ENCODE measurements around the gene PIGK. TPM values are rescaled to one million over a fixed set of nuclear protein-coding genes. Genes with fewer than 3 reads are reported as not detected.

Gene PIGK
- total RNA-seq, 1 donor from 2014 or later = 22.1 TPM

- no peaks in the 10 kb centered on the region for H3K4me1 Mint-ChIP-seq (ENCODE audit: low read depth)
These were observed 37.1 kb downstream of the PIGK start for GRCh38 chr1:77182083-77182482.

GRCh38 chr1:77179632-77180031, 39.6 kb downstream of the PIGK start:
- Mint-ChIP-seq H3K4me3 (ENCODE audit: low read depth) (no peak overlapping the region), H3K36me3 (ENCODE audit: insufficient read depth) (peaks cover 24% of the 10 kb centered on the region)
- no peak for TF ChIP-seq CTCF (IDR thresholded peaks at IDR 0.05; ENCODE audit: unreplicated experiment)

More at GRCh38 chr1:77182083-77182482, 37.1 kb downstream of the PIGK start:
- H3K27ac Mint-ChIP-seq = no peak overlapping the region
- H3K9me3 Mint-ChIP-seq (ENCODE audit: low read depth) = peaks cover 27% of the 10 kb centered on the region
- no peaks in the 10 kb centered on the region for H3K27me3 Mint-ChIP-seq
- no peak overlapping the region for H3K4me3 Mint-ChIP-seq (ENCODE audit: low read depth)
- TF ChIP-seq CTCF (IDR thresholded peaks at IDR 0.05; ENCODE audit: unreplicated experiment) = no peak
- peaks cover 19% of the 10 kb centered on the region for H3K36me3 Mint-ChIP-seq (ENCODE audit: insufficient read depth)
- DNase-seq (ENCODE audit: low spot score, unreplicated experiment) = no peak

GRCh38 chr1:77175230-77175844, 43.9 kb downstream of the PIGK start:
- no peaks in the 10 kb centered on the region for H3K27me3 Mint-ChIP-seq
- DNase-seq (ENCODE audit: low spot score, unreplicated experiment) = no peak

More at GRCh38 chr1:77179632-77180031, 39.6 kb downstream of the PIGK start:
- Mint-ChIP-seq H3K4me1 (ENCODE audit: low read depth) (no peaks in the 10 kb centered on the region), H3K27me3 (no peaks in the 10 kb centered on the region), H3K9me3 (ENCODE audit: low read depth) (peaks cover 32% of the 10 kb centered on the region), H3K27ac (no peak overlapping the region)
- no peak for DNase-seq (ENCODE audit: low spot score, unreplicated experiment)

GRCh38 chr1:77170687-77171086, 48.5 kb downstream of the PIGK start:
- no peak for TF ChIP-seq CTCF (IDR thresholded peaks at IDR 0.05; ENCODE audit: unreplicated experiment)
- Mint-ChIP-seq H3K4me3 (ENCODE audit: low read depth) (no peak overlapping the region), H3K4me1 (ENCODE audit: low read depth) (no peaks in the 10 kb centered on the region), H3K36me3 (ENCODE audit: insufficient read depth) (peaks cover 16% of the 10 kb centered on the region), H3K27ac (no peak overlapping the region), H3K27me3 (no peaks in the 10 kb centered on the region), H3K9me3 (ENCODE audit: low read depth) (peaks cover 26% of the 10 kb centered on the region)
- DNase-seq (ENCODE audit: low spot score, unreplicated experiment) = no peak

More at GRCh38 chr1:77175230-77175844, 43.9 kb downstream of the PIGK start:
- no peak overlapping the region for H3K4me3 Mint-ChIP-seq (ENCODE audit: low read depth)
- H3K36me3 Mint-ChIP-seq (ENCODE audit: insufficient read depth) = peaks cover 31% of the 10 kb centered on the region
- no peak for TF ChIP-seq CTCF (IDR thresholded peaks at IDR 0.05; ENCODE audit: unreplicated experiment)
- H3K4me1 Mint-ChIP-seq (ENCODE audit: low read depth) = no peaks in the 10 kb centered on the region
- no peak overlapping the region for H3K27ac Mint-ChIP-seq
- peaks cover 47% of the 10 kb centered on the region for H3K9me3 Mint-ChIP-seq (ENCODE audit: low read depth)

GRCh38 chr1:77168358-77168757, 50.9 kb downstream of the PIGK start:
- Mint-ChIP-seq H3K4me3 (ENCODE audit: low read depth) (no peak overlapping the region), H3K27ac (no peak overlapping the region), H3K4me1 (ENCODE audit: low read depth) (no peaks in the 10 kb centered on the region), H3K27me3 (no peaks in the 10 kb centered on the region), H3K9me3 (ENCODE audit: low read depth) (peaks cover 5% of the 10 kb centered on the region), H3K36me3 (ENCODE audit: insufficient read depth) (peaks cover 6% of the 10 kb centered on the region)
- DNase-seq (ENCODE audit: low spot score, unreplicated experiment) = no peak
- TF ChIP-seq CTCF (IDR thresholded peaks at IDR 0.05; ENCODE audit: unreplicated experiment) = no peak

Measured in progenitor cell of endocrine pancreas (in vitro differentiated cells).